NT2/D1 (cell line): ENCODE measurements around the gene ATP6V0B.

Experiments
- SUZ12 ChIP-seq: IDR thresholded peaks from 2 replicates; pipeline ENCODE4 v1.6.1; 2011; ENCODE audit not compliant: insufficient read length, insufficient read depth; ENCODE audit errors: extremely low read depth
- ZNF274 ChIP-seq: IDR thresholded peaks from 2 replicates; pipeline ENCODE4 v1.6.1; 2011; ENCODE audit warnings: mild to moderate bottlenecking, low read depth, low read length

DNA sequence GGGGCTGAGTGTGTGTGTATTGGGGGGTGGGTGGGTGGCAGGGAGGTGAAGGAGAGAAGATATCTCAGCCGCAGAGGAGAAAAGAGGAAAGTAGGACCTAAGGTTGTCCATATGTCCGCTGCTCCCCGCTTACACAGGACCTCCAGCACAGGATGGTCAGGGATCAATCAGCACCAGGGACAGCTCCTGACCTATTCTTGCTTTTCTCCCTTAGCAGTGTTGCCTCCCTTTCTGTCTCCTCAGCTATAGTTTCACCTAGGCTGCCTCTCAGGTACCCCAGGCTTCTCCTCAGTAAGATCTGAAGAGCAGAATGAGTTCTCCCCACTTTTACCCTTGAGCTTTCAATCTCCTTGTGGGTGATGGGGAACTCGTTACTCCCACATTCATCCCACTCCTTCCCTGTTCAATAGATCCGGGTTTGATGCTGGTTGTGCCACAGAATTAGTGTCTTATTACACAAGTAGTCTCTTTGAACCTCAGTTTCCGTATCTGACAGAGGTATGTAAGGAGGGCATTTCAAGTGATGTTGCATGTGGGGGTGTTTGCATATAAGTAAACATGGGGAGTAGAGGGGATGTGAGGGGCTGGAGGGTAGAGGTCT, 6.3 kb upstream of the ATP6V0B start:
- no peak for TF ChIP-seq ZNF274
- TF ChIP-seq SUZ12, result no peak
